Caco-2 (cell line): ENCODE results near the gene NRXN2. TPM values are rescaled to one million over a fixed set of nuclear protein-coding genes. Genes with fewer than 3 reads are reported as not detected.

Experiments used
- BruUV-seq: library from RNA; stranded (reverse); fragments of 400-500 nt; replicated peaks from 2 replicates; lab custom pipeline; 2021; lab: Mats Ljungman, UMichigan
- CTCF ChIA-PET: fragments of 300-600 bp; sonication (Branson Sonifier 250); formaldehyde crosslinking; loops from one replicate; lab custom pipeline; 2022; ENCODE audit warnings: antibody characterized with exemption; lab: Charles Lee
- POLR2A ChIA-PET: fragments of 300-600 bp; sonication (Branson Sonifier 250); formaldehyde crosslinking; loops from one replicate; lab custom pipeline; 2022; ENCODE audit warnings: antibody characterized with exemption; lab: Charles Lee
- DNase-seq, 2 experiments: peaks; one replicate each; pipeline versions ENCODE4 v3.0.0 to v3.0.0-alpha.2; 2020 to 2022
- H3K27me3 ChIP-seq: replicated peaks from 2 replicates; pipeline ENCODE4 v1.6.0; 2011; ENCODE audit warnings: low read length; ENCODE audit not compliant: control insufficient read depth, insufficient read depth
- H3K36me3 ChIP-seq: 2 replicates; pipeline ENCODE4 v1.5.1; 2011; ENCODE audit warnings: low read length; ENCODE audit not compliant: control insufficient read depth, insufficient read depth
- H3K4me1 ChIP-seq: fragments of 250-450 bp; sonication (Bioruptor Pico); 2 replicates; pipeline ENCODE4 v1.5.1; 2020; ENCODE audit warnings: mild to moderate bottlenecking
- H3K4me3 ChIP-seq: 2 replicates; pipeline ENCODE4 v1.5.1; 2011; ENCODE audit warnings: low read depth, mild to moderate bottlenecking, control low read depth, low read length
- H3K9me3 ChIP-seq: fragments of 250-450 bp; sonication (Bioruptor Pico); 2 replicates; pipeline ENCODE4 v1.5.1; 2020; ENCODE audit warnings: mild to moderate bottlenecking, moderate library complexity
- H3K27ac Mint-ChIP-seq: one replicate; pipeline ENCODE4 v1.8.0; 2022; ENCODE audit warnings: mixed read lengths; ENCODE audit not compliant: unreplicated experiment
- H3K27me3 Mint-ChIP-seq: one replicate; pipeline ENCODE4 v1.8.0; 2022; ENCODE audit warnings: mixed read lengths; ENCODE audit not compliant: insufficient read depth, unreplicated experiment
- H3K36me3 Mint-ChIP-seq: one replicate; pipeline ENCODE4 v1.8.0; 2022; ENCODE audit warnings: mild to moderate bottlenecking, mixed read lengths; ENCODE audit not compliant: insufficient read depth, unreplicated experiment
- H3K4me1 Mint-ChIP-seq: one replicate; pipeline ENCODE4 v1.8.0; 2022; ENCODE audit warnings: low read depth, mixed read lengths; ENCODE audit not compliant: unreplicated experiment
- H3K4me3 Mint-ChIP-seq: one replicate; pipeline ENCODE4 v1.8.0; 2022; ENCODE audit warnings: mild to moderate bottlenecking, moderate library complexity, mixed read lengths; ENCODE audit not compliant: unreplicated experiment
- H3K9me3 Mint-ChIP-seq: one replicate; pipeline ENCODE4 v1.8.0; 2022; ENCODE audit warnings: mixed read lengths; ENCODE audit not compliant: unreplicated experiment
- CTCF ChIP-seq, 2 experiments: fragments of 200-600 bp in 1 of 2; IDR thresholded peaks; 1 replicate in 1 of 2; 2 replicates in 1 of 2; pipeline versions ENCODE4 v1.5.1 to v1.8.0; 2011 to 2022; ENCODE audit warnings: antibody characterized with exemption in 1 of 2, control low read depth in 1 of 2, inconsistent platforms in 1 of 2, low read depth in 1 of 2, low read length in 1 of 2, mild to moderate bottlenecking in 1 of 2, moderate library complexity in 1 of 2; ENCODE audit not compliant: insufficient read depth in 1 of 2, severe bottlenecking in 1 of 2, unreplicated experiment in 1 of 2
- intact Hi-C: fragments of 100-400 bp; cut with micrococcal nuclease; formaldehyde crosslinking; loops from one replicate; pipeline ENCODE4 v1.10.0; 2022; ENCODE audit not compliant: unreplicated experiment
- total RNA-seq: library from RNA; stranded (reverse); gene quantifications from 2 replicates; pipeline ENCODE4 v1.2.3, GENCODE V29; 2022

Gene NRXN2
- total RNA-seq, 1 experiment from 2014 or later, result 7.6 TPM

DNA sequence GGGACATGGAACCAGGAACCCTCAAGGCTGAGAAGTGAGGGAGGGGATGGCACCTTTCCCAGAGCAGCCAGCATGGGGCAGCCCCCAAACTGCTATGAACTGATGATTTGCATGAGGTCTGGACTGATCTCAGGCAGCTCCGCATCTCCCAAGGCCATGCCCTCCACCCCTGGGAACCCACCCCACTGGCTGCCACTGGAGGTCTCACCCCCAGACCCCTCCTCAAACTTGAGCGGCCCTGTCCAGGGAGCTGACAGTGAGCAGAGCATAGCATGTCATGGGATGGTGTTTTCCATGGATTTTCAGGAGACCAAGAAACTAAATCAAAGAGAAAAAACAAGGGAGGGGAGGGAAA is 46.8 kb downstream of the NRXN2 start:
- intact Hi-C loops, result no loop called here
- Mint-ChIP-seq H3K27me3 (peaks cover 24% of the 10 kb centered on the region), H3K9me3 (no peaks in the 10 kb centered on the region), H3K36me3 (no peaks in the 10 kb centered on the region), H3K4me1 (peaks cover 4% of the 10 kb centered on the region), H3K27ac (no peak overlapping the region), H3K4me3 (no peak overlapping the region)
- Histone ChIP-seq H3K9me3 (no peaks in the 10 kb centered on the region; the same call in 1 of the 2 replicates), H3K4me1 (peaks cover 1% of the 10 kb centered on the region; the same call in 1 of the 2 replicates), H3K4me3 (no peak overlapping the region), H3K36me3 (no peaks in the 10 kb centered on the region), H3K27me3 (0 out of 2 replicates have a peak, but pooled peaks cover 2% of the 10 kb centered on the region)
- ChIA-PET CTCF (interaction anchor here (1.8 kb wide), 1 partner anchor 13 kb away, joined by 6 read pairs; no protein-coding TSS in a partner anchor), POLR2A (no interaction called here)
- no peak for TF ChIP-seq CTCF (IDR thresholded peaks at IDR 0.05; ENCODE audit: insufficient read depth in 1 of 2, low read depth in 1 of 2, low read length in 1 of 2, severe bottlenecking in 1 of 2, unreplicated experiment in 1 of 2)
- no peak for DNase-seq
- no TSS peak for BruUV-seq

GRCh38 chr11:64675450-64676260 is 47.3 kb downstream of the NRXN2 start:
- H3K9me3 ChIP-seq, result no peaks in the 10 kb centered on the region; the same call in 1 of the 2 replicates

More at GRCh38 chr11:64675450-64676260, 47.3 kb downstream of the NRXN2 start:
- Mint-ChIP-seq H3K27ac (no peak overlapping the region), H3K4me3 (no peak overlapping the region), H3K27me3 (peaks cover 26% of the 10 kb centered on the region), H3K9me3 (no peaks in the 10 kb centered on the region), H3K36me3 (no peaks in the 10 kb centered on the region), H3K4me1 (no peaks in the 10 kb centered on the region)
- Histone ChIP-seq H3K36me3 (no peaks in the 10 kb centered on the region), H3K4me3 (no peak overlapping the region), H3K4me1 (no peaks in the 10 kb centered on the region), H3K27me3 (0 out of 2 replicates have a peak, but pooled peaks cover 2% of the 10 kb centered on the region)
- CTCF ChIA-PET, result interaction anchor here (0.6 to 1.8 kb wide), 2 partner anchors 13 to 113 kb away, joined by 4 to 6 read pairs; no protein-coding TSS in a partner anchor
- POLR2A ChIA-PET, result no interaction called here
- no TSS peak for BruUV-seq
- DNase-seq, result no peak
- intact Hi-C loops, result no loop called here
- no peak for TF ChIP-seq CTCF (IDR thresholded peaks at IDR 0.05; ENCODE audit: insufficient read depth in 1 of 2, low read depth in 1 of 2, low read length in 1 of 2, severe bottlenecking in 1 of 2, unreplicated experiment in 1 of 2)
